ENCODE results near the gene APOB. TPM values are rescaled to one million over a fixed set of nuclear protein-coding genes. Genes with fewer than 3 reads are reported as not detected.

APOB gene
- total and polyA plus RNA-seq, 10 of the 15 experiments (the other 5 are each of a cell fraction or from before 2014, with no cell fraction given), result 1.4 TPM; not detected in 9

- no peak overlapping the region for H3K4me2 ChIP-seq (ENCODE audit: control insufficient read depth, insufficient read depth)
- TF ChIP-seq POLR2A (IDR thresholded peaks at IDR 0.05; ENCODE audit: low read depth, low read length) (no peak), USF2 (IDR thresholded peaks at IDR 0.05; ENCODE audit: borderline replicate concordance, low read depth, low read length) (no peak)
- peaks cover 3% of the 10 kb centered on the region in 2 experiments; a peak in 2 of 4 replicates for H3K27me3 ChIP-seq (replicated peaks in 1 of 2; ENCODE audit: control insufficient read depth in 2 of 2, insufficient read depth in 2 of 2, low read length in 1 of 2)
- ChIA-PET POLR2A (no interaction called here), SMC1A (ENCODE audit: uncharacterized antibody, unreplicated experiment) (no interaction called here), RAD21 (ENCODE audit: unreplicated experiment) (no interaction called here), CTCF (no interaction called here)
- H4K20me1 ChIP-seq (ENCODE audit: control insufficient read depth, insufficient read depth), result no peaks in the 10 kb centered on the region
- in situ Hi-C loops (cut with MboI), result no loop called here
- H3K4me3 ChIP-seq, result no peak overlapping the region
- H3K36me3 ChIP-seq (ENCODE audit: control insufficient read depth in 2 of 2, insufficient read depth in 2 of 2, low read length in 1 of 2), result no peaks in the 10 kb centered on the region
- H3K79me2 ChIP-seq (ENCODE audit: control insufficient read depth, insufficient read depth, low read length), result no peaks in the 10 kb centered on the region
- no peaks in the 10 kb centered on the region; the same call in 1 of the 2 replicates for H3K4me1 ChIP-seq (ENCODE audit: control insufficient read depth, insufficient read depth, low read length)
- no peak for FAIRE-seq
- intact Hi-C loops (cut with micrococcal nuclease; ENCODE audit: unreplicated experiment), result no loop called here
- 28% methylated on average over 8 of the region's 8 CpGs for WGBS (ENCODE audit: insufficient coverage, insufficient replicate concordance, low lambda C conversion rate, missing lambda C conversion rate)
- no peak for ATAC-seq
- BruUV-seq (replicated peaks), result no TSS peak
- H2AFZ ChIP-seq (ENCODE audit: control insufficient read depth, low read depth, low read length), result no peak overlapping the region
- no peaks in the 10 kb centered on the region for H3K9me3 ChIP-seq (replicated peaks; ENCODE audit: control insufficient read depth, insufficient read depth, low read length)
- no peak overlapping the region for H3K27ac ChIP-seq (ENCODE audit: control insufficient read depth, insufficient read depth)
- no peak for DNase-seq (ENCODE audit: low read depth, low spot score)
- no peak overlapping the region for H3K9ac ChIP-seq (ENCODE audit: control insufficient read depth, insufficient read depth, low read length)
Observed at GRCh38 chr2:20992201-20992711, 51.6 kb downstream of the APOB start.

GRCh38 chr2:20990442-20991430 lies 53.1 kb downstream of the APOB start:
- H3K4me2 ChIP-seq (ENCODE audit: control insufficient read depth, insufficient read depth), result no peak overlapping the region
- CTCF ChIA-PET, result no interaction called here
- ATAC-seq (no peak), FAIRE-seq (no peak), DNase-seq (ENCODE audit: low read depth, low spot score) (no peak)
- RAD21 ChIA-PET (ENCODE audit: unreplicated experiment), result no interaction called here
- no peaks in the 10 kb centered on the region for H3K9me3 ChIP-seq (replicated peaks; ENCODE audit: control insufficient read depth, insufficient read depth, low read length)
- SMC1A ChIA-PET (ENCODE audit: uncharacterized antibody, unreplicated experiment), result no interaction called here
- in situ Hi-C loops (cut with MboI), result no loop called here
- POLR2A ChIA-PET, result no interaction called here
- no TSS peak for BruUV-seq (replicated peaks)
- H3K4me1 ChIP-seq (ENCODE audit: control insufficient read depth, insufficient read depth, low read length), result no peaks in the 10 kb centered on the region; the same call in 1 of the 2 replicates
- peaks cover 3% of the 10 kb centered on the region in 2 experiments; a peak in 2 of 4 replicates for H3K27me3 ChIP-seq (replicated peaks in 1 of 2; ENCODE audit: control insufficient read depth in 2 of 2, insufficient read depth in 2 of 2, low read length in 1 of 2)
- H2AFZ ChIP-seq (ENCODE audit: control insufficient read depth, low read depth, low read length), result no peak overlapping the region
- H3K27ac ChIP-seq (ENCODE audit: control insufficient read depth, insufficient read depth), result no peak overlapping the region
- H3K36me3 ChIP-seq (ENCODE audit: control insufficient read depth in 2 of 2, insufficient read depth in 2 of 2, low read length in 1 of 2), result no peaks in the 10 kb centered on the region
- no peaks in the 10 kb centered on the region for H3K79me2 ChIP-seq (ENCODE audit: control insufficient read depth, insufficient read depth, low read length)
- no peak overlapping the region for H3K4me3 ChIP-seq
- no peak overlapping the region for H3K9ac ChIP-seq (ENCODE audit: control insufficient read depth, insufficient read depth, low read length)
- WGBS (ENCODE audit: insufficient coverage, insufficient replicate concordance, low lambda C conversion rate, missing lambda C conversion rate), result 27% methylated on average over 20 of the region's 20 CpGs
- H4K20me1 ChIP-seq (ENCODE audit: control insufficient read depth, insufficient read depth), result no peaks in the 10 kb centered on the region
- no peak for TF ChIP-seq ATF2 (IDR thresholded peaks at IDR 0.05; ENCODE audit: low read length)
- intact Hi-C loops (cut with micrococcal nuclease; ENCODE audit: unreplicated experiment), result no loop called here
